ENCODE results near the gene PLD4. TPM values are rescaled to one million over a fixed set of nuclear protein-coding genes. Genes with fewer than 3 reads are reported as not detected.

The PLD4 gene
- total RNA-seq, 2 donors from 2014 or later: 1.2 TPM; not detected in 1

DNA sequence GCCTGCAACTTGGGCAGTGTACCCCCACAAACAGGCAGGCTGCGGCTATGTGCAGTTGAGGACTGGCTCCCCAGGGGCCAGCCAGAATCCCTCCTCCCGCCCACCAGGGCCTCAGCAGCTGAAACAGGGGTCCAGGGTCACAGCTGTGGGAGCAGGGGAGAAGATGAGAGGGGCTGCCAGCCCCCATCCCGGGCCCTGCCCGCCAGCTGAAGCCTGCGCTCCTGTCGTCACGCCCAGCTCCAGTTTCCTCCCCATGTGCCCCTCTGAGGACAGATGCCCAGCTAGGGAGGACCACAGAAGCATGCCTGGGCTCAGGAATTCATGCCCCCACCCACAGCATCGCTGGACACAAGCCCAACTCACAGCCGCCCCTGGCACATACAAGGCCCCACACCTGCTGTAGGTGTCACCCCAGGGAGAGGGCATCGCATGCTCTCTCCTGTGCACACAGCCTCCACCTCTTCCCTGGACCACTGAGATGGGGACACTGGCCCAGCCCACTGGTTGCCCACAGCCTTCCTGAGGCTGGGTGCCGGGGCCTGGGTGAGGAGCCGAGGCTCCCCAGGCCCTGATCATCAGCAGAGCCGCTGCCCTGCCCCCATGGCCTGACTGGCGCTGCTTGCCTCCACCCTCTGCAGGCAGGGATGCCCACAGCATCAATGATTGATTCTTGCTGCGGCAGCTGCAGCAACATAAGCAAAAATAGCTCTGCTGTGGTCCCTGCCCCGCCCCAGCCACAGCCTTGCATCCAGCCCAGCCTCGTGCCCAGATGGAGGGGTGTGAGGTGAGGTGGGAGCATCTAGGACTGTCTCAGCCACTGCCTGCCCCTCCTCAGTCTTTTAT is 57.2 kb downstream of the PLD4 start:
- Histone ChIP-seq H3K4me3 (no peak overlapping the region), H3K27me3 (peaks cover 16% of the 10 kb centered on the region), H3K36me3 (no peaks in the 10 kb centered on the region), H3K9me3 (no peaks in the 10 kb centered on the region), H3K9ac (ENCODE audit: low read depth in 2 of 2, low read length in 2 of 2) (no peak overlapping the region), H3K4me1 (peaks cover 15% of the 10 kb centered on the region), H3K27ac (no peak overlapping the region)
- TF ChIP-seq, protein P1, sequence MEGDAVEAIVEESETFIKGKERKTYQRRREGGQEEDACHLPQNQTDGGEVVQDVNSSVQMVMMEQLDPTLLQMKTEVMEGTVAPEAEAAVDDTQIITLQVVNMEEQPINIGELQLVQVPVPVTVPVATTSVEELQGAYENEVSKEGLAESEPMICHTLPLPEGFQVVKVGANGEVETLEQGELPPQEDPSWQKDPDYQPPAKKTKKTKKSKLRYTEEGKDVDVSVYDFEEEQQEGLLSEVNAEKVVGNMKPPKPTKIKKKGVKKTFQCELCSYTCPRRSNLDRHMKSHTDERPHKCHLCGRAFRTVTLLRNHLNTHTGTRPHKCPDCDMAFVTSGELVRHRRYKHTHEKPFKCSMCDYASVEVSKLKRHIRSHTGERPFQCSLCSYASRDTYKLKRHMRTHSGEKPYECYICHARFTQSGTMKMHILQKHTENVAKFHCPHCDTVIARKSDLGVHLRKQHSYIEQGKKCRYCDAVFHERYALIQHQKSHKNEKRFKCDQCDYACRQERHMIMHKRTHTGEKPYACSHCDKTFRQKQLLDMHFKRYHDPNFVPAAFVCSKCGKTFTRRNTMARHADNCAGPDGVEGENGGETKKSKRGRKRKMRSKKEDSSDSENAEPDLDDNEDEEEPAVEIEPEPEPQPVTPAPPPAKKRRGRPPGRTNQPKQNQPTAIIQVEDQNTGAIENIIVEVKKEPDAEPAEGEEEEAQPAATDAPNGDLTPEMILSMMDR (IDR thresholded peaks at IDR 0.05): no peak
- no peak for DNase-seq
- intact Hi-C loops (cut with DNase I): loop anchor here (5.0 kb wide), 1 partner anchor 35 kb away; no protein-coding TSS in a partner anchor

- intact Hi-C loops (cut with DNase I): loop anchor here (5.0 kb wide), 1 partner anchor 35 kb away; no protein-coding TSS in a partner anchor
- Histone ChIP-seq H3K9ac (ENCODE audit: low read depth in 2 of 2, low read length in 2 of 2) (no peak overlapping the region), H3K27ac (no peak overlapping the region), H3K36me3 (no peaks in the 10 kb centered on the region), H3K4me1 (peaks cover 8% of the 10 kb centered on the region), H3K4me3 (no peak overlapping the region), H3K27me3 (peaks cover 8% of the 10 kb centered on the region), H3K9me3 (no peaks in the 10 kb centered on the region)
- TF ChIP-seq, protein P1 (IDR thresholded peaks at IDR 0.05): no peak
- DNase-seq: no peak
Observed at GRCh38 chr14:104982548-104983230, 58.0 kb downstream of the PLD4 start.

Other genes with a start within 250 kb of the PLD4 start
- 100 to 1,000 TPM; 162 to 264 TPM for gene INF2, start 235.3 kb upstream of the PLD4 start, total RNA-seq
- gene ADSS1, start 200.7 kb upstream of the PLD4 start, total RNA-seq: 1 to 10 TPM; 3.5 to 4.0 TPM
- 100 to 1,000 TPM in 1 of 2 donors, 10 to 100 TPM in 1; 58.8 to 153 TPM for gene SIVA1, start 171.7 kb upstream of the PLD4 start, total RNA-seq
- gene AKT1, start 129.1 kb upstream of the PLD4 start, total RNA-seq: 100 to 1,000 TPM; 117 to 181 TPM
- 1 to 10 TPM; 6.6 to 7.0 TPM for gene ZBTB42, start 123.8 kb upstream of the PLD4 start, total RNA-seq
- 100 to 1,000 TPM in 1 of 2 donors, 10 to 100 TPM in 1; 57.2 to 110 TPM for gene CEP170B, start 59.6 kb upstream of the PLD4 start, total RNA-seq
- gene AHNAK2, start 53.5 kb downstream of the PLD4 start, total RNA-seq: 10 to 100 TPM in 1 of 2 donors, 1 to 10 TPM in 1; 5.1 to 21.5 TPM
- gene CLBA1, start 60.9 kb downstream of the PLD4 start, total RNA-seq: 1 to 10 TPM; 3.8 TPM
- gene CDCA4, start 96.2 kb downstream of the PLD4 start, total RNA-seq: 10 to 100 TPM in 1 of 2 donors, 1 to 10 TPM in 1; 8.3 to 16.3 TPM
- gene GPR132, start 140.6 kb downstream of the PLD4 start, total RNA-seq: 1 to 10 TPM; 1.0 TPM
- 10 to 100 TPM in 1 of 2 donors, 1 to 10 TPM in 1; 8.2 to 11.0 TPM for gene JAG2, start 243.9 kb downstream of the PLD4 start, total RNA-seq

Measured in colonic mucosa (tissue), 4 donors.